GM04504 (cell line): Measurements from ENCODE around the gene MAN2B2.

ENCODE experiments used
- DNase-seq: peaks from one replicate; pipeline ENCODE4 v3.0.0-alpha.2; 2012; ENCODE audit warnings: low read depth

MAN2B2 gene

GRCh38 chr4:6568148-6568547 lies 6.8 kb upstream of the MAN2B2 start:
- no peak for DNase-seq

- DNase-seq: peak; percentile 25
Measured at GRCh38 chr4:6568689-6569332, 6.2 kb upstream of the MAN2B2 start.

DNA sequence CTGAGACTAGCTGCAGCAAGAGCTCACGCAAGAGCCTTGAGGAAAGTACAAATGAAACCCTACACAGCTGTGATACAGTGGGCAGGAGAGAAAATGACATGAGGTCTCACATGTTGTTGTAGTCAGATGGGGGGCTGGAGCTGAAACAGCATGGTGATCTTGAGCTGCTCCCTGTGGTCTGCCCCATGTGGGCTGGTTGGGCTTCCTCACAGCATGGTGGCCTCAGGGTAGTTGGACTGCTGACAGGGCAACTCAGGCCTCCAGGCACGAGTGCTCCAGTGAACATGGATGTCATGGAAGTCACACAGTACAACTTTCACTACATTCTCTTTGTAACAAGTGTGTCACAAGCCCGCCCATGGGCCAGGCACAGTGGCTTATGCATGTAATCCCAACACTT lies 3.4 kb upstream of the MAN2B2 start:
- DNase-seq: no peak

GRCh38 chr4:6573551-6573950 lies 1.4 kb upstream of the MAN2B2 start:
- DNase-seq: no peak

DNA sequence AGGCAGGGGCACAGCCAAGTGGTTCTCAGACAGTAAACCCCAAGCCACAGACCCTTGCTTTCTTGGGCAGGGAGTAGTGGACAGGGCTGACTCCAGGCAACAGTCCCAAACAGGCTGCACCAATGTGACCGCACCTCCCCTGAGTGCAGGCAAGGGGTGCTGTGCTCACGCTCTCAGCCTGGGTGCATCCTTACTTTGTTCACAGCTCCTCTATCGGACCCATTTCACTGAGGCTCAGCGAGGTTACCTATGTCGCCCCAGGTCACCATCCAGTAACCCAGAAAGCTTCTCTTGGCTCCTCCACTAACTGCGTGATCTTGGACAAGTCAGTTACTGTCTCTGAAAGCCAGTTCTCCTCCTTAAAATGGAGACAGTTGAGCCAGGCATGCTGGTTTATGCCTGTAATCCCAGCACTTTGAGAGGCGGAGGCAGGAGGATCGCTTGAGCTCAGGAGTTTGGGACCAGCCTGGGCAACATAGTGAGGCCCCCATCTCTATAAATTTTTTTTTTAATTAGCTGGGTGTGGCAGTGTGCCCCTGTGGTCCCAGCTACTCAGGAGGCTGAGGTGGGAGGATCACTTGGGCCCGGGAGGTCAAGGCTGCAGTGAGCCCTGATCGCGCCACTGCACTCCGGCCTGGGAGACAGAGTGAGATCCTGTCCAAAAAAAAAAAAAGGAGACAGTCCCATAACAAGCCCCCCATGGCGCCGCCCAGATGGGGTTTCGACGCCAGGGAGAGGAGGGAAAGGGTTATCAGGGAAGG lies 823 bp upstream of the MAN2B2 start:
- DNase-seq: no peak

DNA sequence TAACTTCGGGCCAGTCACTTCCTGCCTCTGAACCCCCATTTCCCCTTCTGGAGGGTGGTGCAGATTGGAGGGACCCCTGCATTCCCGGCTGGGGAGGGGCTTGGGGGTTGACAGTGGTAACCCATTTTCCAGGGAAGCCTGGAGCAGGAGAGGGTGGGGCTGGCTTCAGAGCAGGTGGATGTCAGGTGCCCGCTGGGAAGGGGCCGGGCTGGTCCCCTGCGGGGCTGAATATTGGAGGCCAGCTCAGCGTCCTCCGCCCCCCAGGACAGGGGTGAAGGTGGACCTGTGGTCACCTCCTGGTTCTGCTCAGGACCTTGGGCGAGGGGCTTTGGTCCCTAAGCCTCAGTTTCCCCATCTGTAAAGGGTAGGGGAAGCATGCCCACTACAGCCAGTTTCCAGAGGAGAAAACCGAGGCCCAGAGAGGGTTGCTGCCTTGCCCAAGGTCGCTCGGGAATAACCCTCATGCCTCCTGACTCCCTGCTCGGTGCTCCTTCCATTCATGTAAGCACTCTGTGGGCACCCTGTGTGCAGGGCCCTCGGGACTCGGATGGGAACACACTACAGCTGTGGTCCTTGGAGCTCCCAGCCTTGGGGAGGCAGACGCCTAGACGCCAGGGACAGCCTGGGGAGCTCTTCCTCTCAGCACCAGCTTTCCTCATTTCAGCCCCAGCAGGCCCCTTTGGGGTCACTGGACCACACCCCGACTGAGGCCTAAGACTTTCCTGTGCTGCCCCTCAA lies 683 bp downstream of the MAN2B2 start:
- DNase-seq: no peak

- DNase-seq: no peak
Measured at GRCh38 chr4:6576512-6576911, 1.5 kb downstream of the MAN2B2 start.

- DNase-seq: no peak
Measured at GRCh38 chr4:6576932-6577331, 1.9 kb downstream of the MAN2B2 start.

DNA sequence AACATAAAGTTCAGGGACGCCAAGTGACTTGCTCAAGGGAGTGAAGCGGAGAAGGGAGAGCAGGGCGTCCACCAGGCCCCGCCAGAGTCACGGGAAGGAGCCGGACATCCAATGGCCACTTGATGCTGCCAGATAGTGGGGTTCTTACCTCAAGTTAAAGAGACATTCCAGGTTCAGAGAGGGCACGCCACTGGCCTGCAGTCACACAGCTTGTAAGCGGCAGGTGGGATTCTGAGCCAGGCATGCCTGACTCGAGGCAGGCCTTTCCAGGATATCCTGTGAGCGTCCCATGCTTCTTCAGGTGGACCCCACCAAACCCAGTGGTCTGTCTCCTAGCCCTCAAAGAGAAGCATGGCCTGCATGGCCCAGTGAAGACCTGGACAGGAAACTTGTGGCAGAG lies 2.4 kb downstream of the MAN2B2 start:
- no peak for DNase-seq

GRCh38 chr4:6578221-6578620 lies 3.2 kb downstream of the MAN2B2 start:
- no peak for DNase-seq

- no peak for DNase-seq
Measured at GRCh38 chr4:6580353-6580752, 5.4 kb downstream of the MAN2B2 start.

DNA sequence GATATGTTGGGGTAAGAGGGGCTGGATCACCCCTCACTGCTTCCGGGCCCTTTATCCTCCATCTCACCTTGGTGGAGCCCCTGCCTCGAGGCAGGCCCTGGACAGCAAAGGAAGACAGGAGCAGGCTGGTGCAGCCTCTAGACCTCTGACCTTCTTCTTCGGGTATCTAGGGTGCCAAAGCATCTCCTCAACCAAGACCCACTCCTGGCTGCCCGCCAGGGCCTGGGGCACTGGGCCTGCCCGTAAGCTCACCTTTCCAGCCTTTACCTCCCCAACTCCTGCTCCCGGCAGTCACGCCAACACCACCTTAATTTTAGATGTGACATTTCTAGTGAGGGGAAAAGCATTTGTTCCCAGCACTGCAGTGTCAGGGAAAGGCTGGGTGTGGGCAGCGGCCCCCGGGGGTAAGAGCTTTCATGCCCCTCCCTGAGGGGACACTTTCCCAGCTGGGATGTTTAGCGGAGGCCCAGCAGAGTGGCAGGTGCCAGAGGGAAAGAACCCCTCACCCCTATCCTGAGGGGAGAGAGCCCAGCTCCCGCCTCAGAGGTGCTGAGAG lies 6.7 kb downstream of the MAN2B2 start:
- no peak for DNase-seq

DNA sequence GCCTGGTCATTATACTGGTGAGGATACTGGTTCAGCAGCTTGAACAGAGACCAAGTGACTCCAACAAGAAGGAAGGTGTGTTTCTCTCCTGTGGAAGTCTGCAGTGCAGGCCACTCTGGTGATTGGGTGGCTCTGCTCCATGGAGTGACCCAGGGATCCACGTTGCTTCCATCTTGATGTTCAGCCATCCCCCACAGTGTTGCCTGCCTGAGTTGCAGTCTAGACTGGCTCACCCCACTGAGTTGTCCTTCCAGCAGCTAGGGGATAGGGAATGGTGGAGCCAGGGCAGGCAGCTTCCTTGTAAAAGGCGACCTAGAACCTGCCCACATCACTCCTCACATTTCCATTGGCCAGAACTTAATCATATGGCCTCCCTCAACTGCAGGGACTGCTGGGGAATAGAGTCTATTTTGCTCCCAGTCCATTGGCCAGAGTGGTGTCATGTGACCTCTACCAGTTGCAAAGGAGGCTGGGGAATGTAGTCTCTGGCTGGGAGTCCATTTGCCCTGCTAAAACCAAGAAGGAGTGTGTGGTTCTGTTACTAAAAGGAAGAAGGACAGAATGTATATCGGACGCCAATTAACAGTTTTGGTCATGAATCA lies 8.0 kb downstream of the MAN2B2 start:
- no peak for DNase-seq

- DNase-seq: no peak
Measured at GRCh38 chr4:6584865-6585264, 9.9 kb downstream of the MAN2B2 start.

GRCh38 chr4:6586715-6587325 lies 11.8 kb downstream of the MAN2B2 start:
- no peak for DNase-seq

DNA sequence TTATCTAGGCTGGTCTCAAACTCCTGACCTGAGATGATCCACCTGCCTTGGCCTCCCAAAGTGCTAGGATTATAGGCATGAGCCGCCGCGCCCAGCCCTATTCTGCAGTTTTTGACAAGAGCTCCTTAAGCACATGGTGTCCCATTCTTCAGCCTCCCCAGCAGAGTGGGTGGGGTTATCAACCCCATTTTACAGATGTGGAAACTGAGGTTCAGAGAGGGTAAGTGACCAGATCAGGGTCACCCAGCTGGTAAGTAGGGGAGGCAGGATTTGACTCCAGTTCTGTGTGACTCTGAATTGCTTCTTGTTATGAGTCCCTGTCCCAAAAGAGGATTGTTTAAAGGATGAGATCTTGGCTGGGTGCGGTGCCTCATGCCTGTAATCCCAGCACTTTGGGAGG lies 14.5 kb downstream of the MAN2B2 start:
- no peak for DNase-seq

DNA sequence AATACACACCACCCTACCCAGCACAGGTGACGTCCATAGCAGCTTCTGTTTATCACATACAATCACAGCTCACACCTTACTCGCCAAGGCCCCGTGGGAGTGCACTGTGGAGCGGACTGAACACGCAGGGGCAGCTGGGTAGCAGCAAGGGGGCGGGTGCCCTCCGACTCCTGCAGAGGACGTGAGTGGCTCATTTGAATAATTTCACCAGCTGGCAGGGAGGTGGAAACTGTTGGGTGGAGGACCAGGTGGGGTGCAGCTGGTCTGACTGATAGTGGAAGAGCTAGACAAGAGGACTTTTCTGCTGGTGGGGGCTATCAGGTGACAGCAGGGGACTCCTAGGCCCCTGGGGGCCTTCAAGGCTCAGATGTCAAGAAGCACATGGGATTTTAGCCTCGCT lies 16.3 kb downstream of the MAN2B2 start:
- no peak for DNase-seq

DNA sequence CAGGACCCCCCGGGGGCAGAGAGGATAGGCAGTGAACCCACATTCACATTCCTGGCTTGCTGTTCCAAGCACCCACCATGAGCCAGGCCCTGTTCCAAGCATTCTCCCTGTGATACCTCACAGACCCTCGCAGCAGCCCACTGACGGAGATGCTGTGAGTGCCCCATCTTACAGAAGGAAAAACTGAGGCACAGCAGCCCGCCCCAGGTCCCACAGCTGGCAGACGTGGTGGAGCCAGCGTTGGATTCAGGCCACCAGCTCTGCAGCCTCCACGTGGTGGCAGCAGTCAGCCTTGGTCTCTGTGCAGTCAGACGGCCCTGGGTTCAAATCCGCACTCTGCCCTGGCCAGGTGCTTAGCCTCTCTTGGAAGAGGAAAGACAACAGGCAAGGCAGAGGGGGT lies 16.8 kb downstream of the MAN2B2 start:
- DNase-seq: no peak

DNA sequence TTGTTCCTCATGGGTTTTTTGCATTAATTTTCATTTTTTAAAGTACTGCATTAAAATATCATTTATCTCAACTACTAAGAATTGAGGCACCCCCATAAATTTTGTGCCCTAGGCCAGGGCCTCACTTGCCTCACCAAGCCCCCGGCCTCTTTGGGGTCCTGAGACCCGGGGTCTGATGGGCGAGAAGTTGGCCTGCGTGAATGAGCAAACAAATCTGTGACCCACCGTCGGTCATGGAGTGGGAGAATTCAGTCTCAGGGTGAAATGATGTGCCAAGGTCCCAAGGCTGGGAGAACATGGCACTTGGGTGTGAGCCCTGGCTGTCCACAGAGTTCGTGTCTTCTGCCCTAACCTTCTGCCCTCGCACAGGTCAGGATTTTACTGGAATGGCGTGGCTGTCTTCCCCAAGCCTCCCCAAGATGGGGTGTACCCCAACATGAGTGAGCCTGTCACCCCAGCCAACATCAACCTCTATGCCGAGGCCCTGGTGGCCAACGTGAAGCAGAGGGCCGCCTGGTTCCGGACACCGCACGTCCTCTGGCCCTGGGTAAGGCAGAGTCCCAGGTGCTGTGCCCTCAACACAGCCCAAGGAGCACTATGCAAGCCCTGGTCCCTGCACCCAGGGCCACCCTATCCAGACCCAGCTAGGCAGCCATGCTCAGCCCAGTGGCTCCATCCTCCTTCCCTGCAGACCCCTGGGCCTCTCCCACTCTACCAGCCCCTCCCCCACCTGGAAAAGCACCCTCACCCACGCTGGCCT lies 18.0 kb downstream of the MAN2B2 start:
- no peak for DNase-seq

DNA sequence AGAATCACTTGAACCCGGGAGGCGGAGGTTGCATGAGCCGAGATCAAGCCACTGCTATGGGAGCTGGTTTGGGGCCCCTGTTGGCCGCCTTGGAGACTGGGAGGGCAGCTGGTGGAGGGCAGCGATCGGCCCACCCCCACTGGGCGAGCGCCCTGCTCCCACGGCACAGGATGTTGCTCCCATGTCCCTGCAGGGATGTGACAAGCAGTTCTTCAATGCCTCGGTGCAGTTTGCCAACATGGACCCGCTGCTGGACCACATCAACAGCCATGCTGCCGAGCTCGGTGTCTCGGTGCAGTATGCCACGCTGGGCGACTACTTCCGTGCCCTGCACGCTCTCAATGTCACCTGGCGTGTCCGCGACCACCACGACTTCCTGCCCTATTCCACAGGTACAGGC lies 19.4 kb downstream of the MAN2B2 start:
- no peak for DNase-seq

GRCh38 chr4:6594826-6595355 lies 19.9 kb downstream of the MAN2B2 start:
- DNase-seq: no peak
